HG03342 (cell line): ENCODE results near the gene ABLIM2.

Source experiments
- ATAC-seq: cut with Tn5 transposase; IDR thresholded peaks from one replicate; pipeline ENCODE4 v1.9.1; 2021; ENCODE audit warnings: mild to moderate bottlenecking, moderate library complexity; ENCODE audit not compliant: unreplicated experiment

Gene ABLIM2

DNA sequence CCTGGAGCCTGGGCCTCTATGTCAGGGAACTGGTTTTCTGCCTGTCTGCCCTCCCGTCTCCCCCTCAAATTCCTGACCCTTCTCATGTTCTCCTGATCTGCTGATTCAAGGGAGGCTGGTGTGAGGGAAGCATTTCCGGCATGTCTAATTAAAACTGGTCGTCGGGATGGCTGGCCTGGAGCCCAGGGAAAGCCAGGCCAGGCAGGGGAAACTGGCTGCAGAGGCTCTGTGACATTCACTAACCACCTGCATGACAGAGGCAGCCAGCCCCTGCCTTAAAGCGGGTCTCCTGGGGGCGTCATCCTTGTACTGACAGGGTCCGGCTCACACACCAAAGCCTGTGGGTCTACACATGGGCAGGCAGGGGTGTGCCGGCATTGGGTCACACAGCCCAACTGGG, 35.2 kb downstream of the ABLIM2 start:
- ATAC-seq: no peak

DNA sequence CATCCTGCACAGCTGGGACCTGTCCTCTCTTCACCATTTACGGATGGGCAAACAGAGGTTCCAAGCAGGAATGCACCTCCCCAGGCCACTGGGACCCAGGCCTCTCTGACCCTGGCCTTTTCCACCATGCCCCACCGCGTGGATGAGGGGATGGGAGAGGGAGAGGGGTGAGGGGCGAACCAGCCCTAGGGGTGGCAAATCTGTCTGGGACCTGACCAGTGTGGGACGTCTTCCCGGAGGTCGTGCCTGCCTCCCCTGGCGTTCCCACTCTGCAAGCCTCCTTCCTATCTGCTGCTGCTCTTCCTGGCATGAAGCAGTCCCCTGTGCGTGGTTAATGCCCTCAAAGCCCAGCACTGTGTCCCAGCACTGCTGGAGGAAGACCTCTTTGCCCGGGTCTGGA, 35.9 kb downstream of the ABLIM2 start:
- no peak for ATAC-seq

DNA sequence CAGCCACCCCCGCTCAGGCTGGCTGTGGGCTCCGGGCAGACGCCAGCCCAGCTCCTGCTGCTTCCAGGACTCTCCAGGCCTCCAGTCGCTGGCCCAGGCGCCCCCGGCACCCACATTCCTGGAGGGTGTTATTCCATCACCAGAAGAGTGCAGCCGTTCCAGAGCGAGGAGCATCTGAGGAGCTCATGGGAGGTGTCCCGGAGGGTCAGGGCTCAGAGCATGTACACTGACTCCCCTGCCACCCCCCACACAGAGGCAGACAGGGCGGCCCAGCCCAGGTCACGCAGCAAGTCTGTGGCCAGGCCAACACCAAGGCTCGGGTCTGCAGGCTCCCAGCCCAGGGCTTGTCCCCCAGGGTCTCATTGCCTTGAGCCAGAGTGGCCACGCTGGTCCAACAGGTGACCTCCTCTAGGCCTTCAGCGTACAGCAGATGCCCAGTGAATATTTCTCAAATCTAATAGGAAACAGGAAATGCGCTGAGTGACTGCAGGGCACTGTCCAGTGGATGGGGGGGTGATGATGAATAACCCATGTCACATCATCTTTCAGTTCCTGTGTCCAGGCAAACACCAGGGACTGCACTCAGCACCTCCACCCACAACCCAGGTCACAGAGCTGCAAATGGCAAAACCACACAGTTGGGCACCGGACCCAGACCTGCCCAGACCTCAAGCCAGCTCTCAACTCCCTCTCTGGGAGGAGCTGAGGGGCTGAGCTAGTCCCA, 37.2 kb downstream of the ABLIM2 start:
- ATAC-seq: no peak

DNA sequence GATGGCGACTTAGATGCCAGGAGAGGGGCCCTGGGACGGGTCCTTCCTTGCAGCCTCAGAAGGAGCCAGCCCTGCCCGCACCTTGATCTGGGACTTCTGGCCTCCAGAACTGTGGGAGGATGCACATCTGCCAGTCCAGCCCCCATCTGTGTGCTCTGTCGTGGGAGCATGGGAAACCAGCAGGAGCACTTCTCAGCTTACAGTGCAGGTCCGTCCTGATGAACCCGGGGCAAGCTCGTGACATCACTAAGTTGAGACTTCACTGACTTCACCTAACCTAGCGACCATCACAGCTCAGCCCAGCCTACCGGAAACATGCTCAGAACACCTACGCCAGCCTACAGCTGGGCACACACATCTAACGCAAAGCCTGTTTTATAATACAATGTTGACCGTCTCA, 38.1 kb downstream of the ABLIM2 start:
- ATAC-seq: no peak

DNA sequence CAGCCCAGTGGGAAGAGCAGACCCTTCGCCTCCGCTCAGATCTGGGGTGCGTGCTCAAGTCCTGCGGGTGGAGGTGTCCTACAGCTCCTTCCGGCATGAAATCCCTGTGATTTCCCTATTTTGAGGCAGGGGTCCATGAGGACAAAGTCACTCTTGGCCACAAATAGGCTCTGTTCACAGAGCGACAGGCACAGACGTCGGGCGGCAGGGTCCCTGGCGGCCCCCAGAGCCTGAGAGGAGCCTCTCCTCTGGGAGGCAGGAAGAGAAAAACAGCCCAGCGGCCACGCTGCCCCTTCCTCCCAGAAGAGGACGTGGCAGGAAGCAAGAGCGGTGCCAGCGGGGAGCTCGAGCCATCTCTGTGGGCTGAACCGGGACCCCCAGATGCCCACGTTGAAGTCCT, 38.7 kb downstream of the ABLIM2 start:
- no peak for ATAC-seq

DNA sequence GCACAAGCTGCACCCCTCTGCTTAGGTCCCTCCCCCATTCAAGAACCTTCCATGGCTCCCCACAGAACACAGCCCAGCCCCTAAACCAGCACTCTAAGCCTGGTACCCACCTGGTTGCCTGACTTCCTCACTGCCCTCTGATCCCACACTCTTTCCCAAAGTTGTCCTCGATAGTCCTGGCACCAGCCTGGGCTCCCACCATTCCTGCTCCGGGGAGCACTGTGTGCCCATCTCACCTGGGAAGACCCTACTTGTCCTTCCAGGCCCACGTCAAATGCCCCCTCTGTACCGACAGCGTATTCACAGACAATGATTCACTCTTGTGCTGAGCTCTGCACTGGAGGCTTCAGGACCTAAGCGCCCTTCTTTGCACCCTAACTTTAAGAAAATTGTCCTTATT, 40.1 kb downstream of the ABLIM2 start:
- ATAC-seq: no peak

DNA sequence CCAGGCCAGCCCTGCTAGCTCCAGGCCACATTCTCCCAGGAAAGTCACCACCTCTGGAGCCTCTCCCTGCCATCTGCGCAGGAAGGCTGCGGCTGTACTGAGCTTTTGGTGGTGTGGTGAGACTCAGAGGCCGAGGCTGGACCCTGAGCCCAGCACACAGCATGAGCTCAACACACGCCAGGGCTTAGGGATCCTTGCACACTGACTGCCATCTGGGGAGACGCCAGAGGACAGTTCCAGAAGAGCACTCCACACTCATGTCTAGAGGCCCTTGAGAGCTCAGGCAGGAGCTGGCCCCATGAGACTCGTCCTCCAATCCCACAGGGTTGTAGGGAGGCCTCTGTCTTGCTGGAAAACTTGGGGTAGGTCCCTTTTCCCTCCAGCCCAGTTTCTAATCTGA, 40.6 kb downstream of the ABLIM2 start:
- no peak for ATAC-seq

DNA sequence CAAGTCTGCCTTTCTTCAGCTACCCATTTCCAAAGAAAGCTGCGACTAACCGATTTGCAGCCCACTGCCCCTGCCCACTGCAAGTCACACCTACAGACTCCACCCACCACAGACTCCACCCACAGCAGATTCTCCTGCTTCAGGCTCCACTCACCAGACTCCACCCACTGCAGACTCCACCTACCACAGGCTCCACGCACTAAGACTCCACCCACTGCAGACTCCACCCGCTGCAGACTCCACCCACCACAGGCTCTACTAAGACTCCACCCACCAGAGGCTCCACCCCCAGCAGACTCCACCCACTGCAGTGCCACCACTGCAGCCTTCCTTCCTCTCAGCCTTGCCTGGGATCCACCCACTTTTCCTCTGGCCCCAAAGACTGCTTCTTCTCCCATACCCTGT, 41.3 kb downstream of the ABLIM2 start:
- ATAC-seq: peak; percentile 84

DNA sequence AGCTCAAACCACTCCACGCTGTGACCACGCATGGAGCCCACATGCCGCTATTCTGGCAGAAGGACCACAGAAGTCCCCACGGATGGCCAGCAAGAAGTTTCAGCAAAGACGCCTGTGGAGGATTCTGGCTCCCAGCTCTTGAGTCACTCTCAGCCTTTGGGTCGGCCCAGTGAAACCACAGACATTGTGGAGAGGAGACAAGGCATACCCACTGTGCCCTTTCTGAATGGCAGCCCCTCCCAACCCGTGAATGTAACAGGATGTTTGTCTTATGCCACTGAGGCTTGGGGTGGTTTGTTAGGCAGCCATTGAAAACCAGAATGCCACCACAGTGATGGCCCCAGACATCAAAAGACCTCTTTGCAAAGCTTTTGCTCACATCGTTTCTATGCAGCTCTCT, 42.7 kb downstream of the ABLIM2 start:
- no peak for ATAC-seq

DNA sequence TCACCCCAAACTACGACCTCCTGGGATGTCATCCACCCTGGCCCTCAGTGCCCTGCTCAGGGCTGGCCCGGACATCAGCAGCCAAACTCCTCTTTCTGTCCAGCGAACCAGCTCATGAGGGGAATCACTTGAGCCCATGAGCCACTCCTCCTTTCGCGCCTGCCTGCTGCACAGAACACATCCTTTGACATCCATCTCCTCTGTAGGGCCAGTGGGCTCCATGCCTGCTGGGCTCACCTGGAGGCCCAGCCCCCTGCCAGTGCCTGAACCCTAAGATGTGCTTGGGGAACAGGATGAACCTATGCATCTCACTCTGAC, 43.5 kb downstream of the ABLIM2 start:
- ATAC-seq: no peak

DNA sequence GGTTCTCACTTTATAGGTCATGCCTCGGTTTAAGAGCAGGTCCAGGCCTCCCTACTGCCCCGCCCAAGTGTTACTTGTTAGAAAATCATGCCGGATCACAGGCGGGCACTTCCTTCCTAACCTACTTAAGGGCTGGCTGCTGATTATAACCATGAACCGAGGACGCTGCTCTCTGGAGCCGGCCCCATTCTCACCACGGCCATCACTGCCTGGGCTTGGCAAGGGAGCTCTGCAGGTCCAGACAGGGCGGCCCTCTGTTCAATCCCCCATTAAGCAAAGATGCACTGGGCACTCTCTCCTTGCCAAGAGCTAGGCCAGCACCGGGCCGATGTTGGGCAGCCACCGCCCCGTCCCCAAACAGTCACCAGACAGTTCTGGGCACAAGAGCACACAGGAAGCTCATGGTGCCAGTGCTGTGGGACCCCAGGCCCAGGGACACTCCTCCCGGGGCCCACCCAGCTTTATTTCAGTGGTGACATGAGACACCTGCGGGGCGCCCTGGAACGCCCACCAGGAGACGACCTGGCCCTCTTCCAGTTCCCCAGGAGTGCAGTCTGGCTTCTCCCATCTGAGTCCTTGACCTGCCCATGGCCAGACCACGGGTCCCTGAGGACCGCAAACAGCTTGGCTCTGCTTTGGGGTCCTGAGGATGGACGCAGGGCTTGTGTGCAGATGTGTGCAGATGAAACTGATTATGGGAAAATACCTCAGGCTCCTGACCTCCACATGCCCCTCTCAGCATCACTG, 44.0 kb downstream of the ABLIM2 start:
- no peak for ATAC-seq

DNA sequence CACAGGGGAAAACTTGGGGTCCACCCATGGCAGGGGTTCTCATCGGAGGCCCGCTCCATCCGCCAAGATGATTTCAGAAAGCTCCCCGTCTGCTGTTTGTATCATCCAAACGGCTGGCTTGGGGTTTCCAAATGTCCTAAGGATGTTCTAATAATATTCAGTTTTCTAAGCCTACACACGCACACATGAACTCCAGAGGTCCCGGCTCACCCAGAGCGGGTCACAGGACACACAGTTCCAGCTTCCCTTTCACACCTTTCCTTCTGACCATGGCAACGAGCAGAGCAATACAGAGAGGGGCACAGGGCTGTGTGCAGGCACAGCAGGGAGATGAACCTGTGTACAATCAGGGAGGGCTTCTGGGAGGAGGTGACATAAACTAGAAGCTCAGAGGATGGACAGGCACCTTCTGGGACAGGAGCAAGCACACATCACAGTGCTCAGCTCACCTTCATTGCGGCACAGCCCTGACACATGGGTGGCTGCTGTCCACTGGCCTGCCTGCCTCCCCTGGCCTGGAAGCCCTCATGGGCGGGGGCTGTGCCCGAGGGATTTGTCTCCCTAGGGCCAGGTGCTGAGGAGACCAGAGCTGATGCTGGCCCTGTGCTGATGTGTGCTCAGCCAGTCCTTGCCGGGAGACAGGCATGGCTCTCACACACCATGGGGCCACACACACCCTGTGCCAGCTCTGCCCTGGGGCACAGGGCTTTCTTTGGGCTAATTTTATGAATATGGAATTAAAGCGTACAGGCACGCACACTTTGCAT, 44.8 kb downstream of the ABLIM2 start:
- ATAC-seq: no peak

DNA sequence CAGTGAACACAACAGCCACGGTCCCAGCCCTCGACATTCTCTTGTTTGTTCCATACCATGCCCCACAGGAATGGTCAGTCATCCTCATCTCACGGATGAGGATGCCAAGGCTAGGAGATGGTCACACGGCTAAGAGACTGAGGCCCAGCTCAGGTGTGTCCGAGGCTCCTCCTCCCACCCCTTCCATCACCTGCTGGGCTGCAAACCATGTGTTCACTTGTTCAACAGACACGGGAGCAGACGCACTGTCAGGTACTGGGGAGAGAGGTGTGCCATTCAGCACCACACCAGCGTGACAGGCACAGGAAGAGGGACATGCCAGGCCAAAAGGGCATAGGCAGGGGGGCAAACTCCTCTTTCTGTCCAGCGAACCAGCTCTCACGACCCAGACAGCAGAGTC, 45.9 kb downstream of the ABLIM2 start:
- ATAC-seq: no peak

DNA sequence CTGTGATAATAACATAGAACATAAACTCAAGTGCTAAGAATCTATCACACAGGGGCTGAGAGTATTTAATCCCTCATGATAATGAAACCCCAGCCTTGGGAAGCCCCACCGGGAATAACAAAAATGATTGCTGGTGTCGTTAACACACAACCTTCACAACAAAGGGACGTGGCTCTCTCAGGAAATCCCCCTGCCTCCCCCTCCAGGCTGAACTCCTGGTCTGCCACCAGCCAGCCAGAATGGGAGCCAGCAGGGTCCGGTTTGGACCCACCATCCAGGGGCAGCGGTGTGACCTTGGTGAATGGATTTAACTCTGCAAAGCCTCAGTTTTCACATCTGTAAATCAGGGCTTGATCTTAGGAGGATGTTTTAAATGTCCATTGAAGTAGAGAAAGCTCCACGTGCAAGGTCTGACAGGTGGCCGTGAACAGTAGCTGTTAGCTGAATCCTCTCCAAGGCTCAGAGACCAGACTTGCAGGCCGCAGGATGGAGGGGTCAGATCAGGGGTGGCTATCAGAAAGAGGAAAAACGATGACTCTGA, 46.5 kb downstream of the ABLIM2 start:
- no peak for ATAC-seq

DNA sequence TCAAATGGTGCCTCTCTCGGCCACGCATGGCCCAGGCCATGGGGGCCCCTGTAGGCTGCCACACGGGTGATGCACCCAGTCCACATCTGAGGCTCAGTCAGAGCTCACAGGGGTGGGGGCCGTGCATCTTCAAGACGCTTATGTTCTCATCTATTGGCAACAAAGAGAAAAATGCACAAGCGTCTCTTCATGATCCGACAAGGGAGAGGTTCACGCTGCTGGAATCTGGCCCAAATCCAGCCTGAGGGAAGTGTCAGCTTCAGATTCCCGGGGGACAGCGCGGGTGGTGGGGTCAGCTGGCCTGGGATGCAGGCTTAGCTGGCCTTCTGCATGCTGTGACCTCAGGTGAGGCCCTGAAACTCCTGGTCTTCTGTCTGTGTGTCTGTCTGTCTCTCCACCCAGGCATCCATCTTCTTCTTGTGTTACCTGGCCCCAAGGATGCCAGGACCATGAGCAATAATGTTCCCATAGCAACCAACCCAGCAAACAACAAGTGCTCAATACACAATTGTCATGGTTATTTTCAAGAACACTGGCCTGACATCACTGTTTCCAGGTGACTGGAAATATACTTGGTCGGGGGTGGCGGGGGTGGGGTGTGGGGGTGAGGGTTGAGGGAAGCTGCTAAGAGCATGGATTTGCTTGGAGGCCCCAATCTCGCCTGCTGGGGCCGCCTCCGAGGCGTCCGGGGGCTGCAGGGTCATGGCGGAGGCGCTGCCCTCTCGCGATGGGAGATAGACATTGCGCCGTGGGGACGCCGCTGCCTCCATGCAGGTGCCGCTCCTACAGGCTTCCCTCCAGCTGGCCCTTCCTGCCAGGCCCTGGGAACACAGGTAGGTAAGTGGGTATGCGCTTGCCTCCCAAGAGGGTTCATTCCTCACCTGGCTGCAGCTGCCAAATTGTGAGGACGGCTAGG, 48.3 kb downstream of the ABLIM2 start:
- no peak for ATAC-seq

DNA sequence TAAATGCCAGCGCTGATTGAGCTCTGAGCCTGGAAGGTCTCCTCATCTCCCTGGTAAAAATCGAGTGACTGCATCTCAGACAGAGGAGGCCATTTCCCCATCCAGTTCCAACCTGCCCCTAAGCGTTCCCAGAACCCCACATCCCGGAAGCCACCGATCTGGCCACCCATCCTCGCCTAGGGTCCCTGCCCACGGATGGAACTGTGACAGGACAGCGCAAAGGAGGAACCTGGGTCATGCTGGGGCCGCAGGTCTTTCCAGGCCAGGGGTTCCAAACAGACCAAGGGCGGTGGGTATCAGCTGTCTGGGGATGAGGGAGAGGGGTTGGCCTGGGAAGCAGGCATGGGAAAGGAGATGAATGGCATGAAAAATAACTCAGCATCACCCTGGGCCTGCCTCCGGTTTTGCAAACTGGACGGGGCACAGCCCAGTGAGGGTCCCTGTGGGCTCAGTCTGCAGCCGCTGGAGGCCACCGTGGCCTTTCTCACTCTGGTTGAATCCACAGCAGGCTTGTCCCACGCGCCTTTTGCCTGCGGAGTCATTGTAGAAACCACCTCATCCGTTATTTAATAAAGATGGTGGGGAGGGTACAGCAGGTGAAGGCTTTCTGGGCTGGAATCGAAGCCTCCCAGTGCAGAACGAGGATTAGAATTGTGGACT, 49.1 kb downstream of the ABLIM2 start:
- no peak for ATAC-seq

DNA sequence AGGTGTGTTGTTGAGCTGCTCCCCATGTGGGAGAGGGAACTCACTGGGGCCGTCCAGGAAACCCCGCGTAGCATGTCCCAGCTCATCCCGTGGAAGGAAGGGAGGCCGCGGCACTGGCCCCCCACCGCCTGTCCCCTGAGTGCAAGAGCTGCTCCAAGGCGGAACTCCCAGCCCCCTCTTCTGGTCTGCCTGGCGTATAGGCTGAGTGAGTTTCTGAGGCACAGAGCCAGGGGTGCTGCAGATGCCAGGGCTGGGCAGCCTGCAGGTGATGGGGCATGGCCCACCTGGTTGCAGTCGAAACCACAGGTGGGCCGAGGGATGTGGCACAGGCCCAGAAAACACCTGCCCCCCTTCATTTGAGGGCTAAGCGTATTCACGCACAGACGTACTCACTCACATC, 49.6 kb downstream of the ABLIM2 start:
- ATAC-seq: no peak

DNA sequence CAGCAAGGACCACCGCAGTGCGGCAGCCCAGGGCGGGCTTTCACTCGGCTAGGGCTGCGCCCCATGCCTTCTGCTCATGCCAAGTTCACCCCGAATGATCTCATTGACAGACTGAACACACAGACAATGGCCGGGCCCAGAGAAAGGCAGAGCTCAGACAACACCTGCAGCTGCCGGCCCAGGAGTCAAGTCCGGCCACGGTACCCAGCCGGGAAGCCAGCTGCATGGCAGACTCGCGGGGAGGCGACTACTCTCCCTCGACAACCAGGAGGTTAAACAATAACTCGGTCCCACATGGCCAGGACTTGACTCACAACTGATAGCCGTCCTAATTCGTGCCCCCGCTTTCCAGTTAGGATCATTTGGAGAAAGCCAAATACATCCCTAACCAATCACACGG, 50.4 kb downstream of the ABLIM2 start:
- ATAC-seq: no peak

DNA sequence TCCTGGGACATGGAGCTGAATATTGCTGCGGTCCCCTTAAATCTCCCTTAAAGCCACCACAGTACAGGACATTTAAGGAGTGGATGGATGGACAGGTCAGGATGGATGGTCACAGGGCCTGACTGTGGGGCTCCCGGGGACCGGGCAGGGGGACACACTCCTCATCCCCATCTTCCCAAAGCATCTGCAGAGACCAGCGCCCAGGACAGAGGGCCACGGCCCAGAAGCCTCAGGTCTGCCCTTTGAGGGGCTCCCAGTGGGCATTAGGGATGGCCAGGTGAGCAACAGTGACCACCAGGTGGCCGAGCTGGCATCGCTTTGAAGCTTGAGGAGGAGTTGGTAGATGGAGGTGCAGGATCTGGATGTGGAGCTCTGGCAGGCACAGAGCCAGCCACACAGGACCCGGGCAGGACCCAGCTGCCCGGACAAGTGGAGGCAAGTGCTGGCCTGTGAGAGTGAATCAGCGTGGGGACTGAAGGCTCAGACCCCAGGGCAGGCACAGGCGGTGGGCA, 51.4 kb downstream of the ABLIM2 start:
- no peak for ATAC-seq

DNA sequence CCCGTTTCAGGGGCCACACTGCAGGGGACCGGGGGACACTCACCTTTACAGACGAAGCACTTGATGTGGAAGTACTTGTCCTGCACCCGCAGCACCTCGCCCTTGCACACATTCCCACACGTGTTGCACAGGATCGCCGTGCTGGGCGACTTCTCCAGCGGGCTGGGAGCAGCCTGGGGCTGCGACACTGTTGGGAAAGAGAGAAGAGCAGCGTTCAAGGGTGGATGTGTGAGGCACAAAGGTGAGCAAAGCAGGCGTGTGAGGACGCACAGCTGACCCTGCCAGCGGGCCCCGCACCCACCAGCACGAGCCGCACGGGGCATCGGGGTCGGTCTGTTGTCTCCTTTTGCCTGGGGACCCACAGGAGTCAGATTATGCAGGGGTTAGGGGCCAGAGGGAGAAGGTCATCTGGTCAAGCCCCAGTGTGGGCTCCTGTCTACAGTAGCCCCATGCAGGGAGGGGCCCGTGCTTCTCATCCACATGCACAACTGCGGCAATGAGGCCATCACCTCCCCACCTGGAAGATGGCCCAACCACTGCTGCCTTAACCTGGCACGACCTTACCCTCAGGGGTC, 52.1 kb downstream of the ABLIM2 start:
- ATAC-seq: no peak
